Measurements from ENCODE around the gene FANK1.

DNA sequence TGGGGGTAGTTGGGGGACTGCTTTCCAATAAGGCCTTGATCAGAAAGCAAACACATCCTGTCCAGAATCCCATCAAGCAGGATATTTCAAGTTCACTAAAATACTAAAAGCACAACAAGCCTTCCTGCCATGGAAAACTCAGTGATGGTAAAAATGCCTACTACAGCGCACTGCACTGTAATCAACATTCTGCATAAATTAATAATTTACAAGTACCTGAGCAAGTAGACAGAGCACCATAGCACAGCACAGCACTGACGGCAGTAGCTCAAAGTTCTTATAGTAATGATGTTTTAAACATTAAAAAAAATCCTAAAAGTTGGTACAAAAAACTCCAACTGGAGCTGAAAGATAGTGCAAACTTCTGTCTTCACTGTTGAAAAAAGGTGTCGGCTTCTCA is 120.5 kb downstream of the FANK1 start:
- TF ChIP-seq, protein P1, sequence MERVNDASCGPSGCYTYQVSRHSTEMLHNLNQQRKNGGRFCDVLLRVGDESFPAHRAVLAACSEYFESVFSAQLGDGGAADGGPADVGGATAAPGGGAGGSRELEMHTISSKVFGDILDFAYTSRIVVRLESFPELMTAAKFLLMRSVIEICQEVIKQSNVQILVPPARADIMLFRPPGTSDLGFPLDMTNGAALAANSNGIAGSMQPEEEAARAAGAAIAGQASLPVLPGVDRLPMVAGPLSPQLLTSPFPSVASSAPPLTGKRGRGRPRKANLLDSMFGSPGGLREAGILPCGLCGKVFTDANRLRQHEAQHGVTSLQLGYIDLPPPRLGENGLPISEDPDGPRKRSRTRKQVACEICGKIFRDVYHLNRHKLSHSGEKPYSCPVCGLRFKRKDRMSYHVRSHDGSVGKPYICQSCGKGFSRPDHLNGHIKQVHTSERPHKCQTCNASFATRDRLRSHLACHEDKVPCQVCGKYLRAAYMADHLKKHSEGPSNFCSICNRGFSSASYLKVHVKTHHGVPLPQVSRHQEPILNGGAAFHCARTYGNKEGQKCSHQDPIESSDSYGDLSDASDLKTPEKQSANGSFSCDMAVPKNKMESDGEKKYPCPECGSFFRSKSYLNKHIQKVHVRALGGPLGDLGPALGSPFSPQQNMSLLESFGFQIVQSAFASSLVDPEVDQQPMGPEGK (CRISPR knock-in tag; IDR thresholded peaks at IDR 0.05; ENCODE audit: borderline replicate concordance), result no peak
- TF ChIP-seq SNAI2 (CRISPR knock-in tag; IDR thresholded peaks at IDR 0.05) (no peak), ZNF70 (CRISPR knock-in tag; IDR thresholded peaks at IDR 0.05) (no peak), ZFP3 (CRISPR knock-in tag; IDR thresholded peaks at IDR 0.05) (no peak)

All from SK-N-SH treated with all-trans-retinoic acid at 6 μM for 48 hours (cell line).